ENCODE data around the gene CHIT1. TPM values are rescaled to one million over a fixed set of nuclear protein-coding genes. Genes with fewer than 3 reads are reported as not detected.

CHIT1 gene
- total RNA-seq, 1 experiment from 2014 or later = not detected

- H3K4me1 ChIP-seq (replicated peaks) = peaks cover 8% of the 10 kb centered on the region
- H3K9me3 ChIP-seq (replicated peaks) = 0 out of 2 replicates have a peak, but pooled peaks cover 3% of the 10 kb centered on the region
- no peaks in the 10 kb centered on the region; the same call in 1 of the 2 replicates for H3K27me3 ChIP-seq (replicated peaks)
- no peak overlapping the region for H3K27ac ChIP-seq
- H3K36me3 ChIP-seq = no peaks in the 10 kb centered on the region
- no peak overlapping the region for H3K4me3 ChIP-seq
- no peak for DNase-seq (ENCODE audit: low read depth in 1 of 2, low spot score in 2 of 2)
Measured at GRCh38 chr1:203176273-203177035, 53.0 kb downstream of the CHIT1 start.

- no peak overlapping the region for H3K27ac ChIP-seq
- no peak for DNase-seq (ENCODE audit: low read depth in 1 of 2, low spot score in 2 of 2)
- H3K36me3 ChIP-seq = no peaks in the 10 kb centered on the region
- 0 out of 2 replicates have a peak, but pooled peaks cover 3% of the 10 kb centered on the region for H3K9me3 ChIP-seq (replicated peaks)
- H3K27me3 ChIP-seq (replicated peaks) = no peaks in the 10 kb centered on the region; the same call in 1 of the 2 replicates
- peaks cover 8% of the 10 kb centered on the region for H3K4me1 ChIP-seq (replicated peaks)
- H3K4me3 ChIP-seq = no peak overlapping the region
Measured at GRCh38 chr1:203175827-203176241, 53.6 kb downstream of the CHIT1 start.

GRCh38 chr1:203175237-203175826 lies 54.1 kb downstream of the CHIT1 start, which contains the start of gene MYBPH:
TSS of gene MYBPH (minus strand) at chr1:203175826. CDS start at chr1:203175755, 71 bp downstream.
- Histone ChIP-seq H3K9me3 (replicated peaks) (0 out of 2 replicates have a peak, but pooled peaks cover 3% of the 10 kb centered on the region), H3K4me3 (no peak within 1 kb of the TSS), H3K27me3 (replicated peaks) (no peaks in the 10 kb centered on the region; the same call in 1 of the 2 replicates), H3K4me1 (replicated peaks) (peaks cover 8% of the 10 kb centered on the region), H3K27ac (no peak within 1 kb of the TSS), H3K36me3 (no peaks in the 10 kb centered on the region)
- DNase-seq (ENCODE audit: low read depth in 1 of 2, low spot score in 2 of 2) = no peak

DNA sequence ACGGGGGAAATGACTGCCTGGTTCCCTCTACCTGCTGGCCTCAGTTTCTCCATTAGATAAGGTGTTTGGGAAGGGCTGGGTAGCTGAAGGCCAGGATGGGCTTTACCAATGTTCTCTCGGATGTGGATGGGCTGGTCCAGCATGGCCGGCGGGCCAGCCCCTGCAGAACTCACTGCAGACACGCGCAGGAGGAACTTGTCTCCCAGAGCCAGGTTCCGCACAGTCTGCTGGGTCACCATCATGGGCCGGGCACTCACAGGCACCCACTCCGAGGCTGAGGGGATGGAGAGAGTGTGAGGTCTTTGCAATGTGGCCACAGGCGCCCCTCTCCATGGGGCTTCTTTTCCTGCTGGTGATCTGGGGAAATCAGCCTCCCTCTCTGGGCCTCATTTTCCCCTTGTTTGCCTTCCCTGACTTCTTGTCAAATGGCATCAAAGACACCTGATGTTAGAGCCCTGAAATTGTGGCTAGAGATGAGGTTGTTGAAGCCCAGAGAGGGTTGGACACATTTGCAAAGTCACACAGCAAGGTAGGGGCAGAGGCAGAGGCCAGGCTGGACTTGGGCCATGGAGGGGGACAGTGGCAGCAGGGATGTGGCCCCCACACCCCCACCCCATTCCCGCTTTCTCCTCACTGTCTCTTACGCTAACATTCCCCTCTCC lies 55.0 kb downstream of the CHIT1 start:
- DNase-seq (ENCODE audit: low read depth in 1 of 2, low spot score in 2 of 2) = no peak
- 0 out of 2 replicates have a peak, but pooled peaks cover 3% of the 10 kb centered on the region for H3K9me3 ChIP-seq (replicated peaks)
- no peak overlapping the region for H3K27ac ChIP-seq
- no peak overlapping the region for H3K4me3 ChIP-seq
- peaks cover 8% of the 10 kb centered on the region for H3K4me1 ChIP-seq (replicated peaks)
- H3K27me3 ChIP-seq (replicated peaks) = no peaks in the 10 kb centered on the region; the same call in 1 of the 2 replicates
- no peaks in the 10 kb centered on the region for H3K36me3 ChIP-seq

GRCh38 chr1:203173566-203173965 lies 55.9 kb downstream of the CHIT1 start:
- Histone ChIP-seq H3K9me3 (replicated peaks) (0 out of 2 replicates have a peak, but pooled peaks cover 3% of the 10 kb centered on the region), H3K27me3 (replicated peaks) (no peaks in the 10 kb centered on the region; the same call in 1 of the 2 replicates), H3K4me1 (replicated peaks) (peaks cover 8% of the 10 kb centered on the region), H3K4me3 (no peak overlapping the region), H3K27ac (no peak overlapping the region), H3K36me3 (no peaks in the 10 kb centered on the region)
- no peak for DNase-seq (ENCODE audit: low read depth in 1 of 2, low spot score in 2 of 2)

GRCh38 chr1:203173011-203173555 lies 56.4 kb downstream of the CHIT1 start:
- H3K9me3 ChIP-seq (replicated peaks) = 0 out of 2 replicates have a peak, but pooled peaks cover 3% of the 10 kb centered on the region
- H3K4me3 ChIP-seq = no peak overlapping the region
- H3K36me3 ChIP-seq = no peaks in the 10 kb centered on the region
- no peak for DNase-seq (ENCODE audit: low read depth in 1 of 2, low spot score in 2 of 2)
- H3K27ac ChIP-seq = no peak overlapping the region
- H3K4me1 ChIP-seq (replicated peaks) = peaks cover 8% of the 10 kb centered on the region
- H3K27me3 ChIP-seq (replicated peaks) = no peaks in the 10 kb centered on the region; the same call in 1 of the 2 replicates

- peaks cover 3% of the 10 kb centered on the region for H3K4me1 ChIP-seq (replicated peaks)
- DNase-seq (ENCODE audit: low read depth in 1 of 2, low spot score in 2 of 2) = peak; percentile 27 to 62
- no peaks in the 10 kb centered on the region for H3K9me3 ChIP-seq (replicated peaks)
- H3K27ac ChIP-seq = no peak overlapping the region
- H3K4me3 ChIP-seq = no peak overlapping the region
- no peaks in the 10 kb centered on the region; the same call in 1 of the 2 replicates for H3K27me3 ChIP-seq (replicated peaks)
- no peaks in the 10 kb centered on the region for H3K36me3 ChIP-seq
Measured at GRCh38 chr1:203172184-203173010, 57.1 kb downstream of the CHIT1 start.

DNA sequence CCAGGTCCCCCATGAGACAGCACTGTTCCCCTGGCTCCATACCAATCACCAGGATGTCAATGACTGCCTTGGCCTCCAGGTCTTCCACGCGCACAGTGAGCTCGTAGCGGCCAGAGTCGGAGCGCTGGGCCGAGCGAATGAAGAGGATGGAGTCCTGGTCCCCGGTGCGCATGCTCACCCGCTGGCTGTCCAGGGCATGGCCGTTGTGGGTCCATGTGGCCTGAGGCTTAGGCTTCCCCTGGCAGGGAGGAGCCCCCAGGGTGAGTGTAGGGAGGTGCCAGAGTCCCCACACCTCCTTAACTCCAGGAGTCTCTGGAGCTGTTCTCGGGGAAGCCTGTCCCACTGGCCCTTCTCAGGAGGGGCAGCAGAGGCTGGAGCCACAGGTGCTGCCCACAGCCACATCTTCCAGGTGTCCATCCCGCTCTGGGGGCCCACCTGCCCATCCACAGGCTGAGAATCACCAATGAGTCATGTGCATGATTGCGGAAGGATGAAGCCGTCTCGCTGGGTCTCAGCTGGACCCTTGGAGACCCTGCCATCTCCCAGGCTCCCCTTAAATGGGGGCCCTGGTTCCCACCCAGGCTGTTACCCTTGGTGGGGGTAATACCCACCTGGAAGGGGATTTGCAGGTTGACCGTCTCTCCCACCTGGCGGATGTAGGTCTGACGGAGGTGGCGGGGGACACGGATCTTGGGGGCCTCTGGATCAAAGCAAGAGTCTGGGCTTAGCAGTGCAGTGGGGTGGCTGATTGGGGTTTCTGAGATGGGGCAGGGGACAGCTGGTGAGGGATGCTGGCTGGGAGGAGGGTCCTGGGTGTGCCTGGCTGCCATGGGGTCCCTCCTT lies 57.9 kb downstream of the CHIT1 start:
- no peak for DNase-seq (ENCODE audit: low read depth in 1 of 2, low spot score in 2 of 2)
- Histone ChIP-seq H3K9me3 (replicated peaks) (no peaks in the 10 kb centered on the region), H3K27ac (no peak overlapping the region), H3K27me3 (replicated peaks) (no peaks in the 10 kb centered on the region; the same call in 1 of the 2 replicates), H3K4me3 (no peak overlapping the region), H3K36me3 (no peaks in the 10 kb centered on the region), H3K4me1 (replicated peaks) (no peaks in the 10 kb centered on the region)

DNA sequence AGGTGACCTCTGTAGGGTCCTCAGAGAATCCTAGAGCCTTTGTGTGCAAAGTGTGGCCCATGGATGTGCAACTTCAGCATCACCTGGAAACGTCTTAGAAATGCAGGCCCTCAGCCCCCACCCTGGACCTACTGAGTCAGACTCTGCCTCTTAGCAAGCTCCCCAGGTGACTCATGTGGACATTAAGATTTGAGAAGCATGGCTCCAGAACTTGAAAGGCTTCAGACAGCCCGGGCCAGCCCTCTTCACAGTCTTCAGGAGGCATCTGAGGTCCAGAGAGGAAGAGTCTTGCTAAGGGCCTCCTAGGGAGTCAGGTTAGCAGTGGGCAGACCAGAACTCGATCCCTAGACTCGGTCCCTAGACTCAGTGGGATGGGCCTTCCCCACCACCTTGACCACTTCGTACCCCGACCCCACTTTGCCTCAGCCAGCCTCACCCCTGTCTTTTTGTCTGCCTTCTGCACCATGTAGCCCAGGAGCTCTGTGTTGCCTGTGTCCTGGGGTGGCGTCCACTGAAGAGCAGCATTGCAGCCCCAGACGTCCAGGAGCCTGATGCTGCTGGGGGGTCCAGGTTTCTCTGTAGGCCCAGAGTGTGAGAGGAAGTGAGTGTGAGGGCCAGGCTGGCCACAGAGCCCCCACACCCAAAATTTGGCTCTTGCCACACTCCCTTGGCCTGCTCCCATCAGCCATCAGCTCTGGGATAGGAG lies 58.7 kb downstream of the CHIT1 start:
- Histone ChIP-seq H3K4me1 (replicated peaks) (no peaks in the 10 kb centered on the region), H3K27ac (no peak overlapping the region)
- no peak for DNase-seq (ENCODE audit: low read depth in 1 of 2, low spot score in 2 of 2)

DNA sequence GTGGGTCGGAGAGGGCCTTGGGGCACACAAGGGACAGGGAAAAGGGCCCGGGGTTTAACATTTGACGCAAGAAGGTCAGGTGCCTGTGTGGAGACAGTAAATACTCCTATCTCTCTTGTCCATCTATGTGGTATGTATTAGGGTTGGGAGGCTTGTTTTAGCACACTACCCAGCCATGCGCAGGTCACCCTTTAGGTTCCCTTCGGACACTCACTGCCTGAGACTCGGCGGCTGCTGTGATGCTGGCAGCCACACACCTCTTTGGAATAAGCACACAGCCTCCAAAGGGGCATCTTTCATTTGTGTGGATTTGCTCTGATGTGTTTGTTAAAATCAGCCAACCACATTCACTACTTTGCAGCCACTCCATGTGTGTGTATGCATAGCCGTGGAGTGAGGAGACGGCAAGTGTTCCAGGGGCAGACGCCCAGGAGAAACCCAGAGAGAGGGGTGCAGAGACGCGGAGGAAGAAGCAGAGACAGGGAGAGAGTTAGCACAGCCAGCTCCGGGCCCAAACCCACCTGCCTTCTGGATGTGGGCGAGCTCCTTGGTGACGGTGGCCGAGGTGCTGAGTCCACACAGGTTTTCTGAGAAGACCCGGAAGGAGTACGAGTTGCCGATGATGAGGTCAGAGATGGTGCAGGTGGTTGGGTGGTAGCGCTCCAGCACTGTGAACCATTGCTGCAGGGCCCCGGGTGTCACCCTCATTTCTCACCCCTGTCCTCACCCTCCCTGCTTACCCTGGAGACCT lies 59.5 kb downstream of the CHIT1 start:
- Histone ChIP-seq H3K4me1 (replicated peaks) (no peaks in the 10 kb centered on the region), H3K27ac (no peak overlapping the region), H3K36me3 (no peaks in the 10 kb centered on the region), H3K27me3 (replicated peaks) (no peaks in the 10 kb centered on the region; the same call in 1 of the 2 replicates), H3K9me3 (replicated peaks) (no peaks in the 10 kb centered on the region), H3K4me3 (no peak overlapping the region)
- no peak for DNase-seq (ENCODE audit: low read depth in 1 of 2, low spot score in 2 of 2)

More for the DNA sequence above, 58.7 kb downstream of the CHIT1 start:
- no peak overlapping the region for H3K4me3 ChIP-seq
- no peaks in the 10 kb centered on the region for H3K9me3 ChIP-seq (replicated peaks)
- H3K36me3 ChIP-seq = no peaks in the 10 kb centered on the region
- H3K27me3 ChIP-seq (replicated peaks) = no peaks in the 10 kb centered on the region; the same call in 1 of the 2 replicates

- no peak for DNase-seq (ENCODE audit: low read depth in 1 of 2, low spot score in 2 of 2)
- Histone ChIP-seq H3K4me3 (no peak overlapping the region), H3K4me1 (replicated peaks) (no peaks in the 10 kb centered on the region), H3K27me3 (replicated peaks) (peaks cover 7% of the 10 kb centered on the region), H3K36me3 (no peaks in the 10 kb centered on the region), H3K27ac (no peak overlapping the region), H3K9me3 (replicated peaks) (no peaks in the 10 kb centered on the region)
Measured at GRCh38 chr1:203168991-203169390, 60.5 kb downstream of the CHIT1 start.

All from SJSA1 (cell line).